Smooth muscle cell (in vitro differentiated cells): ENCODE results near the gene PRELP. TPM values are rescaled to one million over a fixed set of nuclear protein-coding genes. Genes with fewer than 3 reads are reported as not detected.
A peak's percentile ranks its signal among the peaks of the same experiment; 100 is the strongest.

Source experiments
- DNase-seq: peaks from one replicate; lab custom pipeline; 2025; ENCODE audit not compliant: unreplicated experiment; lab: John Stamatoyannopoulos, UW
- H2AFZ ChIP-seq: fragments of 200-600 bp; sonication (generic); 2 replicates; pipeline ENCODE4 v1.6.0; 2016; ENCODE audit warnings: antibody characterized with exemption, low read depth, mild to moderate bottlenecking
- H3F3A ChIP-seq: fragments of 200-600 bp; sonication (generic); 2 replicates; pipeline ENCODE4 v1.6.0; 2017; ENCODE audit warnings: antibody characterized with exemption, low read depth
- H3K27ac ChIP-seq: fragments of 200-600 bp; sonication (generic); 2 replicates; pipeline ENCODE4 v1.5.1; 2016; ENCODE audit warnings: low read depth, mild to moderate bottlenecking
- H3K27me3 ChIP-seq: fragments of 200-600 bp; sonication (generic); 2 replicates; pipeline ENCODE4 v1.6.1; 2016; ENCODE audit warnings: low read depth, mild to moderate bottlenecking
- H3K36me3 ChIP-seq: fragments of 200-600 bp; sonication (generic); 2 replicates; pipeline ENCODE4 v1.5.1; 2016; ENCODE audit warnings: low read depth
- H3K4me1 ChIP-seq: fragments of 200-600 bp; sonication (generic); 2 replicates; pipeline ENCODE4 v1.5.1; 2016; ENCODE audit warnings: low read depth
- H3K4me2 ChIP-seq: fragments of 200-600 bp; sonication (generic); 2 replicates; pipeline ENCODE4 v1.6.0; 2016; ENCODE audit warnings: mild to moderate bottlenecking
- H3K4me3 ChIP-seq: fragments of 200-600 bp; sonication (generic); 2 replicates; pipeline ENCODE4 v1.5.1; 2016; ENCODE audit warnings: mild to moderate bottlenecking
- H3K79me2 ChIP-seq: fragments of 200-600 bp; sonication (generic); 2 replicates; pipeline ENCODE4 v1.6.0; 2016; ENCODE audit warnings: low read depth, mild to moderate bottlenecking
- H3K9ac ChIP-seq: fragments of 200-600 bp; sonication (generic); 2 replicates; pipeline ENCODE4 v1.6.0; 2016; ENCODE audit warnings: low read depth
- H3K9me3 ChIP-seq: fragments of 200-600 bp; sonication (generic); replicated peaks from 2 replicates; pipeline ENCODE4 v1.5.1; 2016; ENCODE audit warnings: low read depth
- H4K20me1 ChIP-seq: fragments of 200-600 bp; sonication (generic); 2 replicates; pipeline ENCODE4 v1.6.0; 2016; ENCODE audit warnings: low read depth
- WGBS: methylation state at CpG from one replicate; pipeline ENCODE4 v1.1.7; 2016; ENCODE audit warnings: low lambda C conversion rate; 5-methylcytosine and 5-hydroxymethylcytosine counted together
- polyA plus RNA-seq: library from polyadenylated mRNA; unstranded; fragments of >200 nt; fragmentation: Nextera tagmentation; extraction: Ambion mirVana; gene quantifications from 2 replicates; pipeline ENCODE4 v1.2.1, GENCODE V29; 2016
- total RNA-seq: library from RNA; depleted of rRNA; stranded (reverse); fragments of >200 nt; gene quantifications from 2 replicates; pipeline ENCODE4 v1.2.3, GENCODE V29; 2014
- TF ChIP-seq, protein P1 (sequence below): fragments of 200-600 bp; sonication (generic); IDR thresholded peaks from 2 replicates; pipeline ENCODE4 v1.5.1; 2017; ENCODE audit warnings: borderline replicate concordance, mild to moderate bottlenecking, antibody characterized with exemption; ENCODE audit not compliant: insufficient read depth, poor library complexity, severe bottlenecking

PRELP gene
- total and polyA plus RNA-seq, 2 experiments from 2014 or later = 0.04 to 2.1 TPM

GRCh38 chr1:203521074-203521794, 45.6 kb downstream of the PRELP start:
- peak overlapping the region; percentile 64 for H3K27ac ChIP-seq
- WGBS = 72% methylated on average over 10 of the region's 10 CpGs
- TF ChIP-seq, protein P1, sequence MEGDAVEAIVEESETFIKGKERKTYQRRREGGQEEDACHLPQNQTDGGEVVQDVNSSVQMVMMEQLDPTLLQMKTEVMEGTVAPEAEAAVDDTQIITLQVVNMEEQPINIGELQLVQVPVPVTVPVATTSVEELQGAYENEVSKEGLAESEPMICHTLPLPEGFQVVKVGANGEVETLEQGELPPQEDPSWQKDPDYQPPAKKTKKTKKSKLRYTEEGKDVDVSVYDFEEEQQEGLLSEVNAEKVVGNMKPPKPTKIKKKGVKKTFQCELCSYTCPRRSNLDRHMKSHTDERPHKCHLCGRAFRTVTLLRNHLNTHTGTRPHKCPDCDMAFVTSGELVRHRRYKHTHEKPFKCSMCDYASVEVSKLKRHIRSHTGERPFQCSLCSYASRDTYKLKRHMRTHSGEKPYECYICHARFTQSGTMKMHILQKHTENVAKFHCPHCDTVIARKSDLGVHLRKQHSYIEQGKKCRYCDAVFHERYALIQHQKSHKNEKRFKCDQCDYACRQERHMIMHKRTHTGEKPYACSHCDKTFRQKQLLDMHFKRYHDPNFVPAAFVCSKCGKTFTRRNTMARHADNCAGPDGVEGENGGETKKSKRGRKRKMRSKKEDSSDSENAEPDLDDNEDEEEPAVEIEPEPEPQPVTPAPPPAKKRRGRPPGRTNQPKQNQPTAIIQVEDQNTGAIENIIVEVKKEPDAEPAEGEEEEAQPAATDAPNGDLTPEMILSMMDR = no peak

GRCh38 chr1:203521812-203522211, 46.2 kb downstream of the PRELP start:
- H3K9me3 ChIP-seq = no peaks in the 10 kb centered on the region
- no peaks in the 10 kb centered on the region for H3K36me3 ChIP-seq
- TF ChIP-seq, protein P1 = no peak
- H4K20me1 ChIP-seq = no peaks in the 10 kb centered on the region
- DNase-seq = no peak
- no peak overlapping the region for H3K4me3 ChIP-seq
- no peaks in the 10 kb centered on the region for H3K27me3 ChIP-seq
- H3K79me2 ChIP-seq = no peaks in the 10 kb centered on the region
- H3K27ac ChIP-seq = no peak overlapping the region
- WGBS = 81% methylated on average over 5 of the region's 5 CpGs
- H3K9ac ChIP-seq = no peak overlapping the region
- peaks cover 18% of the 10 kb centered on the region for H3K4me1 ChIP-seq
- no peaks in the 10 kb centered on the region for H3F3A ChIP-seq
- H3K4me2 ChIP-seq = no peak overlapping the region
- no peak overlapping the region for H2AFZ ChIP-seq

More at GRCh38 chr1:203521074-203521794, 45.6 kb downstream of the PRELP start:
- Histone ChIP-seq H3K4me1 (peaks cover 18% of the 10 kb centered on the region), H3K4me2 (no peak overlapping the region), H2AFZ (no peak overlapping the region), H3K4me3 (no peak overlapping the region), H4K20me1 (no peaks in the 10 kb centered on the region), H3K9me3 (no peaks in the 10 kb centered on the region), H3K9ac (peak overlapping the region; percentile 58), H3F3A (no peaks in the 10 kb centered on the region), H3K27me3 (no peaks in the 10 kb centered on the region), H3K79me2 (no peaks in the 10 kb centered on the region), H3K36me3 (no peaks in the 10 kb centered on the region)
- DNase-seq = no peak

DNA sequence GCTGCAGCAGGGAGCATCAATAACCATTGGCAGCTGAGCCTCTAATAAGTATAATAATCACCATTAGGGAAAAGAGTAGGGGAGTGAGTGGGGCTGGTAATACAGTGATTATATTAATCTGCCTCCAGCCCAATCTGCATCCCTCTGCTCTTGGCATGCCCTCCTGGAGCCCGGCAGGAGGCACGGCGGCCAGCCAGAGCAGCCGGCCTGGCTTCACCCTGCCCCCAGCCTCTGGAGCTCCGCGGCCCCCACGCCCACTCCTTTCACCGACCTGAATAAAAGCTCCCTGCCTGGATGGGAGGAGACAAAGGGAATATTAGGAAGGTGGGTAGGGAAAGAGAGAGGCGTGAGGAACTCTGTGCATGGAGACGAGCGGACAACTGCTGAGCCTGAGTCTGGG, 46.6 kb downstream of the PRELP start:
- Histone ChIP-seq H3F3A (no peaks in the 10 kb centered on the region), H4K20me1 (no peaks in the 10 kb centered on the region), H3K27me3 (no peaks in the 10 kb centered on the region), H3K9ac (no peak overlapping the region), H3K9me3 (no peaks in the 10 kb centered on the region), H3K4me3 (no peak overlapping the region), H3K36me3 (no peaks in the 10 kb centered on the region), H2AFZ (no peak overlapping the region), H3K4me1 (peaks cover 18% of the 10 kb centered on the region), H3K4me2 (no peak overlapping the region), H3K79me2 (no peaks in the 10 kb centered on the region), H3K27ac (no peak overlapping the region)
- WGBS = 59% methylated on average over 11 of the region's 11 CpGs
- TF ChIP-seq, protein P1 = no peak
- no peak for DNase-seq

- Histone ChIP-seq H3F3A (no peaks in the 10 kb centered on the region), H3K79me2 (no peaks in the 10 kb centered on the region), H3K27me3 (no peaks in the 10 kb centered on the region), H3K9ac (no peak overlapping the region), H3K4me3 (no peak overlapping the region), H3K9me3 (no peaks in the 10 kb centered on the region), H4K20me1 (no peaks in the 10 kb centered on the region), H3K27ac (no peak overlapping the region), H2AFZ (no peak overlapping the region), H3K4me1 (peaks cover 18% of the 10 kb centered on the region), H3K36me3 (no peaks in the 10 kb centered on the region), H3K4me2 (no peak overlapping the region)
- TF ChIP-seq, protein P1 = no peak
- WGBS = 86% methylated on average over 6 of the region's 6 CpGs
- no peak for DNase-seq
Measured at GRCh38 chr1:203523667-203524066, 48.1 kb downstream of the PRELP start.
